Kidney (tissue), 14 donors: Measurements from ENCODE around the gene LGALS1. TPM values are rescaled to one million over a fixed set of nuclear protein-coding genes. Genes with fewer than 3 reads are reported as not detected.

ENCODE experiments used
- DNase-seq, 5 donors: peaks; one replicate each; pipeline ENCODE4 v3.0.0-alpha.2; 2013 to 2020
- FAIRE-seq: peaks from 2 replicates; lab custom pipeline; 2012; peaks lifted over from hg19 to GRCh38; lab: Jason Lieb, UNC
- H3K27ac ChIP-seq, 2 donors: one replicate each; pipeline ENCODE4 v1.7.0; 2013; ENCODE audit warnings: low read depth in 2 of 2, low read length in 2 of 2, inconsistent platforms in 1 of 2
- H3K27me3 ChIP-seq: one replicate; pipeline ENCODE4 v1.7.1; 2013; ENCODE audit warnings: low read length, inconsistent platforms; ENCODE audit not compliant: control insufficient read depth, insufficient read depth
- H3K36me3 ChIP-seq, 3 donors: one replicate each; pipeline versions ENCODE4 v1.7.0 to v1.7.1; 2013; ENCODE audit warnings: low read length in 3 of 3, control low read depth in 1 of 3, inconsistent platforms in 1 of 3; ENCODE audit not compliant: insufficient read depth in 3 of 3, control insufficient read depth in 2 of 3
- H3K4me1 ChIP-seq, 3 donors: one replicate each; pipeline versions ENCODE4 v1.7.0 to v1.7.1; 2013; ENCODE audit warnings: low read length in 3 of 3, inconsistent platforms in 1 of 3, low read depth in 1 of 3; ENCODE audit not compliant: control insufficient read depth in 2 of 3, insufficient read depth in 2 of 3
- H3K4me3 ChIP-seq, 3 donors: one replicate each; pipeline versions ENCODE4 v1.7.0 to v1.8.1; 2013; ENCODE audit warnings: low read length in 3 of 3, control low read depth in 1 of 3, inconsistent platforms in 1 of 3
- H3K9ac ChIP-seq, 3 donors: one replicate each; pipeline versions ENCODE4 v1.7.0 to v1.7.1; 2013; ENCODE audit warnings: low read length in 3 of 3, control low read depth in 1 of 3, inconsistent platforms in 1 of 3
- H3K9me3 ChIP-seq, 3 donors: one replicate each; pipeline versions ENCODE4 v1.7.0 to v1.7.1; 2013; ENCODE audit warnings: low read length in 3 of 3, control low read depth in 1 of 3, inconsistent platforms in 1 of 3; ENCODE audit not compliant: control insufficient read depth in 2 of 3, insufficient read depth in 1 of 3
- CTCF ChIP-seq: IDR thresholded peaks from 3 replicates; pipeline ENCODE4 v1.5.1; 2012; ENCODE audit warnings: mild to moderate bottlenecking, moderate library complexity, borderline replicate concordance; ENCODE audit not compliant: insufficient read depth; ENCODE audit errors: extremely low read depth
- intact Hi-C: fragments of 100-400 bp; cut with DNase I; formaldehyde crosslinking; loops from one replicate; pipeline ENCODE4 v1.11.1; 2022
- polyA plus RNA-seq: library from polyadenylated mRNA; stranded (reverse); fragments of 350-450 nt; fragmentation: Illumina TruSeq; extraction: RNeasy Lipid Tissue Mini Kit (QIAGEN cat#74804); gene quantifications from one replicate; pipeline ENCODE4 v1.2.3, GENCODE V29; 2014; ENCODE audit warnings: low read depth, low replicate concordance; ENCODE audit not compliant: insufficient read depth
- total RNA-seq: library from RNA; stranded (reverse); fragmentation: NEBNext Ultra II Directional; extraction: Animal tissue kit (Norgen Biotek cat#: 25700); gene quantifications from one replicate; pipeline ENCODE4 v1.2.1, GENCODE V29; 2021
- donor health status: control.
- donor health status: control.
- donor health status: control.
- donor health status: control.
- donor health status: control.
- donor health status: DM: yes; HTN: yes; CAD: no.
- donor health status: Normal renal cell carcinoma (clear cell type).

LGALS1 gene
- total and polyA plus RNA-seq, 2 donors from 2014 or later = 227 to 496 TPM

DNA sequence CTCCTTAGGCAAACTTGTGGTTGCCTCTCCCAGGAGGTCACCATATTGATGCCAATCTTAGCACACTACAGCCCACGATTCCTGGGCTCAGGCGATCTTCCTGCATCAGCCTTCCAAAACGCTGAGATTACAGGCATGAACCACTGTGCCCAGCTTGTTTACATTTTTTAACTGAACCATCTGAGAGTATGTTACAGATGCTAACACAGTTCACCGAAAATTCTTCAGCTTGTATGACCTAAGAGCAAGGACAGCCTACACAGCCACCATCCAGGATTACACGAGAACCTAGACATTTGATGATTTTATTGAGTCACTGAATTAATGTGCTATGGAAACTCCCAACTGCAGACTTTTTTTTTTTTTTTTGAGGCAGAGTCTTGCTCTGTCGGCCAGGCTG is 5.8 kb upstream of the LGALS1 start:
- Histone ChIP-seq H3K27ac (no peak overlapping the region), H3K9me3 (no peaks in the 10 kb centered on the region), H3K4me3 (no peak overlapping the region), H3K27me3 (no peaks in the 10 kb centered on the region), H3K9ac (no peak overlapping the region), H3K4me1 (peaks cover 0 to 3% (median 0%) of the 10 kb centered on the region in 3 donors), H3K36me3 (peaks cover 0 to 10% (median 0%) of the 10 kb centered on the region in 3 donors)
- FAIRE-seq (no peak), DNase-seq (no peak)
- TF ChIP-seq CTCF = no peak
- intact Hi-C loops = no loop called here

GRCh38 chr22:37672206-37672919 is 3.1 kb upstream of the LGALS1 start:
- H3K27me3 ChIP-seq = no peaks in the 10 kb centered on the region
- peaks cover 0 to 10% (median 0%) of the 10 kb centered on the region in 3 donors for H3K4me1 ChIP-seq
- no peak for FAIRE-seq
- H3K4me3 ChIP-seq = no peak overlapping the region
- H3K9ac ChIP-seq = no peak overlapping the region
- DNase-seq = no peak
- no peaks in the 10 kb centered on the region for H3K9me3 ChIP-seq
- intact Hi-C loops = no loop called here
- H3K27ac ChIP-seq = no peak overlapping the region
- TF ChIP-seq CTCF = no peak
- H3K36me3 ChIP-seq = no peaks in the 10 kb centered on the region

DNA sequence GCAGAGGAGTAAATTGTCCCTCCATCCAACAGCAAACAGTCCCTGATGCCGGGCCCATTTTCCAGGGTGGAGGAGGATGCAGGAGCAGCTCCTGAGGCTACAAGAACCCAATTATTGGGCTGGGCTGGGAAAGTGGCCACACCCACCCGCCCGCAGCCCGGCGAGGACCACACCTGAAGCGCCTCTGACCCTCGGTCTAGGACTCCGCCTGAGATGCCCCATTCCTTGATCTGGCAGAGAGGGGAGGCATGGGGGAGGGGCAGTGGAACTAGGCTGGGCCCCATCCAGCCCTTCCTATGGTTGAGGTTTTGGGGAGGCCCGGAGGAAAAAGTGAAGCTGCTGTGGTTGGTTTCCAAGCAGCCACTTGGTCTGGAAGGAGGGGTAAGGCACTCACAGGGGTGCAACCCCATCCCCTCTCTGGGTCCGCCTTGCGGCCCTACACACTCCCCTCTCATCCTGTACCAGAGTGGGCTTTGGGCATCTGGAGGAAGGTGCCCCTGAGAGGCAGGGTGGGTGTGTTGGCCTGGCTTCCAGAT is 2.4 kb upstream of the LGALS1 start:
- Histone ChIP-seq H3K9ac (no peak overlapping the region), H3K4me1 (peaks cover 0 to 10% (median 0%) of the 10 kb centered on the region in 3 donors), H3K27me3 (no peaks in the 10 kb centered on the region), H3K36me3 (no peaks in the 10 kb centered on the region), H3K9me3 (no peaks in the 10 kb centered on the region), H3K4me3 (no peak overlapping the region), H3K27ac (no peak overlapping the region)
- TF ChIP-seq CTCF = no peak
- intact Hi-C loops = no loop called here
- FAIRE-seq (no peak), DNase-seq (no peak)
